Left ventricle myocardium inferior (tissue), 1 donor: ENCODE results near the gene HOMER1. TPM values are rescaled to one million over a fixed set of nuclear protein-coding genes. Genes with fewer than 3 reads are reported as not detected.
A peak's percentile ranks its signal among the peaks of the same experiment; 100 is the strongest.

Experiments used
- DNase-seq: peaks from one replicate; pipeline ENCODE4 v3.0.0-alpha.2; 2020
- H3K27ac ChIP-seq: fragments of 200-600 bp; replicated peaks from 2 replicates; pipeline ENCODE4 v1.8.0; 2021
- H3K27me3 ChIP-seq: fragments of 200-600 bp; 2 replicates; pipeline ENCODE4 v1.8.0; 2021; ENCODE audit warnings: low read depth
- H3K36me3 ChIP-seq: fragments of 200-600 bp; 2 replicates; pipeline ENCODE4 v1.8.0; 2021
- H3K4me1 ChIP-seq: fragments of 200-600 bp; 2 replicates; pipeline ENCODE4 v1.8.0; 2021
- H3K4me3 ChIP-seq: fragments of 200-600 bp; 2 replicates; pipeline ENCODE4 v1.8.0; 2021; ENCODE audit warnings: mild to moderate bottlenecking, moderate library complexity
- H3K9me3 ChIP-seq: fragments of 200-600 bp; replicated peaks from 2 replicates; pipeline ENCODE4 v1.8.0; 2021
- intact Hi-C: fragments of 100-400 bp; cut with micrococcal nuclease; formaldehyde crosslinking; loops from one replicate; pipeline ENCODE4 v1.11.0; 2022
- total RNA-seq: library from RNA; stranded (reverse); fragmentation: NEBNext Ultra II Directional; extraction: Animal tissue kit (Norgen Biotek cat#: 25700); gene quantifications from one replicate; pipeline ENCODE4 v1.2.1, GENCODE V29; 2021
- TF ChIP-seq, protein P1 (sequence below): fragments of 200-600 bp; IDR thresholded peaks from 2 replicates; pipeline ENCODE4 v1.8.0; 2021; ENCODE audit warnings: antibody characterized with exemption, mild to moderate bottlenecking, borderline replicate concordance
- donor health status: DM: no; HTN: yes; CAD: no; lungs with severe emphysema.

Gene HOMER1
- total RNA-seq, 1 donor from 2014 or later: 61.9 TPM

- no peaks in the 10 kb centered on the region for H3K36me3 ChIP-seq
- peak overlapping the region; percentile 96 for H3K27ac ChIP-seq
- H3K4me3 ChIP-seq: peak overlapping the region; percentile 81
- intact Hi-C loops: no loop called here
- peaks cover 29% of the 10 kb centered on the region for H3K27me3 ChIP-seq
- peaks cover 34% of the 10 kb centered on the region for H3K4me1 ChIP-seq
- H3K9me3 ChIP-seq: no peaks in the 10 kb centered on the region
- TF ChIP-seq, protein P1, sequence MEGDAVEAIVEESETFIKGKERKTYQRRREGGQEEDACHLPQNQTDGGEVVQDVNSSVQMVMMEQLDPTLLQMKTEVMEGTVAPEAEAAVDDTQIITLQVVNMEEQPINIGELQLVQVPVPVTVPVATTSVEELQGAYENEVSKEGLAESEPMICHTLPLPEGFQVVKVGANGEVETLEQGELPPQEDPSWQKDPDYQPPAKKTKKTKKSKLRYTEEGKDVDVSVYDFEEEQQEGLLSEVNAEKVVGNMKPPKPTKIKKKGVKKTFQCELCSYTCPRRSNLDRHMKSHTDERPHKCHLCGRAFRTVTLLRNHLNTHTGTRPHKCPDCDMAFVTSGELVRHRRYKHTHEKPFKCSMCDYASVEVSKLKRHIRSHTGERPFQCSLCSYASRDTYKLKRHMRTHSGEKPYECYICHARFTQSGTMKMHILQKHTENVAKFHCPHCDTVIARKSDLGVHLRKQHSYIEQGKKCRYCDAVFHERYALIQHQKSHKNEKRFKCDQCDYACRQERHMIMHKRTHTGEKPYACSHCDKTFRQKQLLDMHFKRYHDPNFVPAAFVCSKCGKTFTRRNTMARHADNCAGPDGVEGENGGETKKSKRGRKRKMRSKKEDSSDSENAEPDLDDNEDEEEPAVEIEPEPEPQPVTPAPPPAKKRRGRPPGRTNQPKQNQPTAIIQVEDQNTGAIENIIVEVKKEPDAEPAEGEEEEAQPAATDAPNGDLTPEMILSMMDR: no peak
- no peak for DNase-seq
Measured at GRCh38 chr5:79512049-79512448, 1.9 kb downstream of the HOMER1 start.

DNA sequence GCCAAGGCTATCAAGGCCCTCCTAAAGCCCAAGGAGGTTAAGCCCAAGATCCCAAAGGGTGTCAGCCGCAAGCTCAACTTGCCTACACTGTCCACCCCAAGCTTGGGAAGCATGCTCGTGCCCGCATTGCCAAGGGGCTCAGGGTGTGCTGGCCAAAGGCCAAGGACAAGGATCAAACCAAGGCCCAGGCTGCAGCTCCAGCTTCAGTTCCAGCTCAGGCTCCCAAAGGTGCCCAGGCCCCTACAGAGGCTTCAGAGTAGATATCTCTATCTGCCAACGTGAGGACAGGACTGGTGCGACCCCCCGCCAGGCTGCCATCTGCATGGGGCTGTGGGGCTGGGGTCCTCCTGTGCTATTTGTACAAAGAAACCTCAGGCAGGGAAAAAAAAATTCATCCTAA, 3.3 kb downstream of the HOMER1 start:
- no peaks in the 10 kb centered on the region for H3K9me3 ChIP-seq
- peak; percentile 24 for DNase-seq
- H3K4me3 ChIP-seq: peak overlapping the region; percentile 81
- peaks cover 29% of the 10 kb centered on the region for H3K27me3 ChIP-seq
- H3K36me3 ChIP-seq: no peaks in the 10 kb centered on the region
- TF ChIP-seq, protein P1: no peak
- H3K27ac ChIP-seq: peak overlapping the region; percentile 96
- intact Hi-C loops: no loop called here
- H3K4me1 ChIP-seq: peaks cover 34% of the 10 kb centered on the region

GRCh38 chr5:79509244-79509885, 4.6 kb downstream of the HOMER1 start:
- intact Hi-C loops: no loop called here
- peak overlapping the region; percentile 96 for H3K27ac ChIP-seq
- peak overlapping the region; percentile 81 for H3K4me3 ChIP-seq
- peaks cover 29% of the 10 kb centered on the region for H3K27me3 ChIP-seq
- no peaks in the 10 kb centered on the region for H3K36me3 ChIP-seq
- DNase-seq: no peak
- H3K4me1 ChIP-seq: peaks cover 26% of the 10 kb centered on the region
- no peaks in the 10 kb centered on the region for H3K9me3 ChIP-seq
- TF ChIP-seq, protein P1: no peak

DNA sequence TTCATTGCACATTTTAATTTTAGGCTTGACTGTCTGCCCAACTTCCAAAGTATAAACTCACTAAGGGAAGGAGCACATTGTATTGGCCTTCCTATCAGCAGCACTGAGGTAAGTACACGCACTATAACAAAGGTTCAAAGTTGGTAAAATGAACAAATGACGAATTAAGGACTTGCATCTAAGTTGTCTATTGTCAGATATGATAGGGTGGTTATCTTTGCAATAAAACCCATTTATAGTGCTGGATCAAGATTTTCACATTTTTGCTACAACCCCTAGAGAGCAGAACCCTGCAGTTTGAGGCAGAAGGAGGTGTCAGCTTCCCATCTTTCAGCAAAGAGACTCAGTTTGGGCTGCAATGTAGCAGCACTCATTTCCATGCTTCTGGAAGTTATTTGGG, 5.1 kb downstream of the HOMER1 start:
- Histone ChIP-seq H3K27me3 (peaks cover 29% of the 10 kb centered on the region), H3K27ac (peak overlapping the region; percentile 96), H3K4me3 (peak overlapping the region; percentile 81), H3K36me3 (no peaks in the 10 kb centered on the region), H3K9me3 (no peaks in the 10 kb centered on the region), H3K4me1 (peaks cover 26% of the 10 kb centered on the region)
- intact Hi-C loops: no loop called here
- DNase-seq: no peak
- TF ChIP-seq, protein P1: no peak

DNA sequence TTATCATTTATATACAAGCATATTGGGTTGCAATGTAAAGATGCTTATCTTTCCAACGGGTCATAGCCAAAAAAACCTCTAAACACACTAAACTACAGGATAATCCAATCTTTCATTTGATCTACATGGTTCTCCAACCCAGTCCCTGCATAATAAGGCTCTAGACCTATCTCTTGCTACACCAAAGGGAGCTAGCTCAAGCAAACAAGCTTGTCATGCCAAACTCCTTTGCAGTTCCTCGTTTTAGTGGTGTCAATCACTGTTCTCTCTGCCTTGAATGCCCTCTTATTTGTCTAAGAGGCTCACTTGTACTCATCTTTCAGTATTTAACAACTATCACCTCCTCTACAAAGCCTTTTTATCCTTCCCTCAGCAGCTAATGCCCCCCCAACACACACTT, 5.6 kb downstream of the HOMER1 start:
- intact Hi-C loops: no loop called here
- Histone ChIP-seq H3K27me3 (peaks cover 29% of the 10 kb centered on the region), H3K27ac (peak overlapping the region; percentile 96), H3K36me3 (no peaks in the 10 kb centered on the region), H3K4me1 (peaks cover 25% of the 10 kb centered on the region), H3K9me3 (no peaks in the 10 kb centered on the region), H3K4me3 (peak overlapping the region; percentile 81)
- no peak for DNase-seq
- TF ChIP-seq, protein P1: no peak
